Left hindlimb (tissue), 1 donor: ENCODE measurements around the gene RGPD4.

Experiments used
- DNase-seq: peaks from one replicate; pipeline ENCODE4 v3.0.0-alpha.2; 2018

RGPD4 gene

DNA sequence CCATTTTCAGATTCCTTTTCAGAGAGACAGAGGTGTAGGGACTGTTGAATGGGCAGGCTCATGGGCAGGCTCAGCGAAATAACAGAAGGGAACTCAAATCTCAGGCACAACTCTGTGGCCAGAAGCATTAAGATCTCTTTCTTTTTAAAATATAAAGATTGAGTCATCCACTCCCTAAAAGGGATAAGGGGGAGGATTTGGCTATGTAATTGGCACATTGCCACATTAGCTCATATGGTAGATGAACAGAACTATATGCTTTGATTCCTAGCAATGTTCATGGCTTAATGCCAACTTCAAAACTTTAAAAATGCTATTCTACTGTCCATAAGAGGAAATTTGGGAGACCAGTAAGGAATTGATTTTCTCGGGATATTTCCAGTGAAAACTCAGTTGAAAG, 105.8 kb downstream of the RGPD4 start:
- DNase-seq = no peak

- DNase-seq = no peak
Measured at GRCh38 chr2:107932979-107933378, 106.3 kb downstream of the RGPD4 start.

GRCh38 chr2:107936433-107937359, 110.0 kb downstream of the RGPD4 start:
- DNase-seq = no peak
